Activated T-cell treated with anti-CD3 and anti-CD28 coated beads, Interleukin-2, amount 50 U/mL, for 1 hour (primary cell): ENCODE data around the gene FLNB.
A peak's percentile ranks its signal among the peaks of the same experiment; 100 is the strongest.

Source experiments
- DNase-seq: peaks from one replicate; pipeline ENCODE4 v3.0.0-alpha.2; 2020

FLNB gene

DNA sequence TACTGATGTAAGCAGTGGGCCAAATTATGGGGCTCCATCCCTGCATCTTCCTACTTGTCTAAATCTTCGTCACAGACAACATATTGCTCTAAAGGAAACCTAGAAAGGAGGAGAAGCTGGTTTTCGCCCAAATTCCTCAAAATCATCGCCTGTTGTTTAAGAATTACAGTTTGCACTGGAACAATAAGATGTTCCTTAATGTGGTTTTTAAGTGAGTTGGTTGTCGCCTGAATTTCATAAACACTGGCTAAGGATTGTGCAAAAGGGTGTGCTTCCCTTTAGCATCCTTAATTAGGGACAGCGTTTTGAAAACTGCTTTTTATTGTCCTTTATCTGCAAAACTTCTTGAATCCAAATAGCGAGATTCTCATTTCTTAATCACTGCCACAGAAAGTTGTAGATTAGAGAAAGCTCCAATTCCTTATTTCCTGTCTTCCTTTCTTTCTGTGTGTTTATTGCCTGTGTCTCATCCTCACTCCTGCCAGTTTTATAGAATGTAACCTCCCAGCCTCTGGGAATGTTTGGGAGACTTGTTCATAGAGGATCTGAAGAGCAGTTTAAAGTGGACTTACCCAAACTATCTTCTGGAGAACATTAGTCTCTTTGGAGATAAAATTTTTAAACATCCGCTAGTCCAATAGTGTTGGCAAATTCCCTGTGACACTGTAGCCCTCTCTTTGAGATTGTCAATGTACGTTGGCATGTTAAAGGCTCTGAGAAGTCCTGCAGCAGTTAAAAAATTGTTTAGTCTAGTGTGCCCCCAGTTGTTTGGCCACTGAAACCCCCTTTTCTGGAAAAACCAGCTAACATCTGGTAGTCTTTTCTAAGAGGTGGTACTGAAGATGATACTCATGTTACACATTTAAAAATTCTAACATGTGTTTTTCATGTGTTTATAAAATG, 50.4 kb downstream of the FLNB start:
- DNase-seq, result no peak

DNA sequence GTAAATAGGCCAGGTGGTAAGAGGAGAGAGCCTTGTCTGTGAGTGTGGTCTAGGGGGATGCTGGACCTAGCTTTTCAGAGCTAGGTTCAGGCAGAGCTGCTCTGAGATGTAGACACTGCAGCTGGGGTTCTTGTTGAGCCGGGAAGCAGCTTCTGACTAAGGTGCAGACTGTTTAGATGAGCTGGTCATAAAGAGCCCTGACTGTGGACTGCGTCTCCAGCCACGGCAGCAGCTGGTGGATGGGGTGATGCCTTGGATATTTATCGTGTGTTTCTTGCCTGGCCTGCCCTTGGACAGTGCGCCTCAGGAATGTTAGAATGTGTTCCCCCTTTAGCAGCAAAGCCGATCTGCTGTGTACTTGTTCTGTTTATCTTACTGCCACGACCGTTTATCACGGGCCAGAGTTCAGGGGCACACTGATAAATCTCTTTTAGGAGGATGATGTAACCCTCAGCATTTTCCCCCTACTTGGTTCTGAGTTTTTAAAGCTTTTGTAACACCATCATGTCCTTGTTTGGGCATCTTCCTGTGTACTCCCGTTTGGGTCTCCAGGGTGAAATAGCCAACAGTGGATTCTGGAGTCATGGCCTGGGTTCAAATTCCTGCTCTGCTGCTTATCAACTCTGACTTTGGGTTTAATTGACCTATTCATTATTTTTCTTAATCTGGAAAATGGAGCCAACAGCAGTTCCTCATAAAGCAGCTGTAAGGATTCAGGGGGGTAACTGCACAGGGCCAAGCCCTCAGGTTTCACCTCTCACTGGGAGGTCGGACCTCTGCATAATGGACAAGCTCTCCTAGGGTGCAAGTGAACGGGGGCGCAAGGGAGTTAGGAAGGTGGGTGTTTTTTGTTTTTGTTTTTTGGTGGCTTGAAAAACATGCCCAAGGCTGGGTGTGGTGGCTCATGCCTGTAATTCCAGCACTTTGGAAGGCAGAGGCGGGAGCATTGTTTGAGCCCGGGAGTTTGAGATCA, 51.4 kb downstream of the FLNB start:
- no peak for DNase-seq

DNA sequence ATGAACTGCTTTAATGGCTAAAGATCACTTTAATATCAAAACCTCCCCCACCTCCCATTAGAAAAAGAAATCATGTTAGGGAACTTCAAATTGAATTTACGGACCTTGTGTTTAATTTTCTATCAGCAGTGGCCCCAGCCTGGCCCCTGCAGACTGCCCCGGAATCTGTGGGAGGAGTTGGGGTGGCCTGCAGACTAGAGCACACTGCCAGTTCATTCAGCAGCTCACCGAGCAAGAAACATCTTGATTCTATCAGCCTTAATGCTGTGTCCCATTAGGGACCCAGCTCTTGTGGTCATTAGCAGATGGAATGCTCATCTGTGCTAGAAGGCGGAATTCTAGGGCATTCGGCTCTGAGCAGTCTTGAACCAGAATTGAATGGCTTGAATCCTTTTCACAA, 54.2 kb downstream of the FLNB start:
- no peak for DNase-seq

GRCh38 chr3:58063022-58063815, 55.0 kb downstream of the FLNB start:
- no peak for DNase-seq

GRCh38 chr3:58064923-58065638, 56.9 kb downstream of the FLNB start:
- DNase-seq, result no peak

DNA sequence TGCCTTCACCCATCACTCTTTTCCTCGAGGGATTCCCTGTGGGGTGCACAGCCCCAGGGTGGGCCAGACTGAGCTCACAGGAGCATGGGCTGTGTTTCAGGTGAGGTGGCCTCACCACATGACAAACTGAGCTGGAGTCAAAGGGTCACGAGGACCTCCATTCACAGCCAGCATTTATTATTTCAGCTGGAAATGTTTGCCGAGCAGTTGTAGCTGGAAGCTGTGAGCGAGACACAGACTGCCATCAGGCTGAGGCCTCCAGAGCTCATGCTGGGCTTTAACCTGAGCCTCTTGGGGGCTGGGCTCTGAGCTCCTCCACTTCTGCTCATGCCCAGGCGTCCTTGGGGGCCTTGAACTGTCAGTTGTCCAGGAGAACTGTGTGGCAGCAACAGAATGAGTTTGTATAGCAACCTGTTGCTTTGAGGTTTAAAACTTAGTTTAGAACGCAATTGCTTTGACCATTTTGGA, 57.5 kb downstream of the FLNB start:
- no peak for DNase-seq

GRCh38 chr3:58066842-58067241, 58.6 kb downstream of the FLNB start:
- DNase-seq, result no peak

GRCh38 chr3:58068122-58068809, 60.0 kb downstream of the FLNB start:
- DNase-seq, result no peak

GRCh38 chr3:58071480-58071971, 63.3 kb downstream of the FLNB start:
- no peak for DNase-seq

- DNase-seq, result no peak
These were observed 64.0 kb downstream of the FLNB start for GRCh38 chr3:58072052-58072762.

- DNase-seq, result no peak
These were observed 64.5 kb downstream of the FLNB start for GRCh38 chr3:58072763-58073130.

DNA sequence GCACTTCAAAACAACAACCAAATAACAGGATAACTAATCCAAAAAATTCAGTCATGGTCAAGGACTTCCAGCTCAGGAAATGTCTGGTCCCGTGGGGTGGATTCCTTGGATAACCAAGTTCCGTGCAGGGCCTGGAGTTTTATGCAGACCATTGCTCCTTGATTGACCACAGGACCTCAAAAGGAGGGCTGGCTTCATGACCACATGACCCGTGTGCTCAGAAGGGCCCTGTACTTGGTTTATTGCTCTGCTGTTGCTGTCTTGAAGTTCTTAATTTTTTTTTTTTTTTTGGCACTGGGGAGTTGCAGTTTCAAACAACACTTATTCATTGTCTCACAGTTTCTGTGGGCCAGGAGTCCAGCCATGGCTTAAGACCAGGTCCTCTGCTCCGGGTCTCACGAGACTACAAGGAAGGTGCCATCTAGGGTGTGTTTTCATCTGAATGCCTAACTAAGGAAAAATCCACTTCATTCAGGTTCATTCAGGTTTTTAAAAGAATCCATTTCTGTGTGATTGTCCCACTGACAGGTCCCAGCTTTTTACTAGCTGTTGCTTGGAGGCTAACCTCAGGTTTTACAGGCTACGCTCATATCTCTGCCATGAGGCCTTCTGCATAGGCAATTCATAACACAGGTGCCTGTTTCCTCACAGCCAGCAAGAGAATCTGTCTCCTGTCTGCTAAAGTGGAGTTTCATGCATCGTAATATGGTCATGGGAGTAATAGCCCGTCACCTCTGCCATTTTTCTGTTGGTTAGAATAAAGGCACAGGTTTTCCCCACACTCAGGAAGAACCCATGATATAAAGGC, 65.3 kb downstream of the FLNB start:
- DNase-seq, result no peak

GRCh38 chr3:58074116-58074715, 66.0 kb downstream of the FLNB start:
- no peak for DNase-seq

DNA sequence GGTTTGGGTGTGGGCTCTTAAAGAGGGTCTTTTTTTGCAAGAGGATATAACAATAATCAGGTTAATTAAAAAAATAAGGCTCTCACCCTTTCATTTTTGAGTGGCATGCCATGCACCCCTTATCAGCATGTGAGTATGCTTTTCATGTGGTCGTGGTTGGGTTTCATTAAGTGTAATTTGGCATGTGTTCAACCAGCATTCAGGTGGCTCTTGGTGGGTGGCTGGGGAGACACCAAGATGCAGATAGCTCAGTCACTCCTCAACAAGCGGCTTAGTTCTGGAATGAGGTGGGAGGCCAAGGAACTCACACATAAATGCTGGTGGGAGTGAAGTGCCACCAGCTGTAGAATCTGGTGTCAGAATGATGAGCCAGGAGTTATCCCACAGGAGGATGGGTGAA, 66.8 kb downstream of the FLNB start:
- DNase-seq, result no peak

DNA sequence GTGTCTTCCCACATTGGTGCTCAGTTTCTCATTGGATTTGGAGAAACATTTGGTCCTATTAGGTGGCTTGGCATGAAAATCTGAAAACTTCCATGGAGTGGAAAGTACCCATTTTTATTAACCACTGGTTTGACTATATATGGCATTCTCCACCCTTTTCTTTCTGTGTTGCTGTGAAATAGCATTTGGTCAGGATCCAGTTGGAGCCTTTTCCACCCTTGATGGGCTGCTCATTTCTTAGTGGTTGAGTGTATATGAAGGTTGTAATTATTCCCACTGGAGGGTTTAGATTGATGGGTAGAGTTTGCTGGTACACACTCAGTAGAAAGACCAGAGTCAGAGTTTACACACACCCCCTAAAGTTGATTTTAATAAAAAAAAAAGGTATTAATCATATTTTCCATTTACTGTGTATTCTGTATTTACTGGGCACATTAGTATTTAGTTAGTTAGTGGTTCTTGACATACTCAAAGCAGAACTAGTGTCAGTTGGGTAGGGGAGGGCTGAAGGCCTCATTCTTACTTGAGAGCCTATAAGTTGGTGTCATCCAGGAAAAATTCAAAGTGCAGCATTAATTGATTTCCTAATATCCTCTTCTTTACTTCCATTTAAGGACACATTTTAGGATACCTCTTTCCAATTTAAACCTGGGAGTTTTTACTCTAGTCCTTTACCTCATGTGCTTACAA, 69.5 kb downstream of the FLNB start:
- no peak for DNase-seq

DNA sequence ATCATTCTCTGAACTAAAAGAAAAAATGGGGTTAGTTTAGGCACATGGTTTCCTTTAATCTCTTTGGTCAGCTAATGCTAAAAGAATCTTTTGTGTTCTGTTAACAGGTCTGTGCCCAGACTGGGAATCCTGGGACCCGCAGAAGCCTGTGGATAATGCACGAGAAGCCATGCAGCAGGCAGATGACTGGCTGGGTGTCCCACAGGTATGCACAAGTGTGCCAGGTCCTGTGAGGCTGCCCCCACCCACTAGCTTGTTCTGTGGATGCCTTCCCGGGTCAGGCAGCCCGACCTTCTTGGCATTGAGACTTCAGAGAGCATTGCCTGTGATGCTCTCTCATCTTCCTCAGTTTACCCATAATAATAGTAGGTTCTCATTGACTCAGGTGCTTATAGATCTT, 70.4 kb downstream of the FLNB start:
- DNase-seq, result no peak

DNA sequence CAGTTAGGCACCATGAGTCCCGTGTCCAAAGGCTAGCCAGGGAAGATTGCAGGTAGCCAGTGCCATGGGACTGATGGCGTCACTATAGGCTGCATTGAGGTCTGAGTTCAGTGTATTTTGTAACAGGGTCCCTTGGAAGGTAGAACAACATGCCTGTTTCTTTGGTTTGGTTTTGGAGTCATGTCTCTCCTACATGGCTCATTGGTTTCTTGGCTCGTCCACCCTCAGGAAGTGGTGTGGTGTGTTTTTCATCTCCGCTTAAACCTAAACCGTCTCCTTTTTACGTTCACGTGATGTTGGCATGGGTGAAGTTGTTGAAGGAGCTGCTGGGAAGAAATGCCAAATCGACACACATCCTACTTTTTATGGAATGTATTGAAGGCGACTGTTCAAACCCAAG, 71.6 kb downstream of the FLNB start:
- DNase-seq, result no peak

DNA sequence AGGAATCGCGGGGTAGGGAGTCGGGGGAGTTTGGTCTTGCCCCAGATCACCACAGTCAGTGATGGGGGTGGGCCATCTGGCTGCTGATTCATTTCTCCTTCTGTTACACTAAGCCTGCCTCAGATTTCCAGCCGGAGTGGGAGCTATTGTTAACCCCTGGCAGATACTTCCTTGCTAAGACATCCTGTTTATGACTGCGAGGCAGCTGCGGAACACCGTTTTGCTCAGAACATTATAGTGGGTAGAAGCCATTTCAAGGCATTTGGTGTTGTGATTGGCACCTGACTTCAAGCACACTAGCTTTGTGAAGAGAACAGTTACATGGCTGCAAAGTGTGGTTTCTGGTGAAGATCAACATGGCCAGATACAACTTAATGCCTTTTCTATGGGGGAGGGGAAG, 73.8 kb downstream of the FLNB start:
- peak; percentile 32 for DNase-seq

DNA sequence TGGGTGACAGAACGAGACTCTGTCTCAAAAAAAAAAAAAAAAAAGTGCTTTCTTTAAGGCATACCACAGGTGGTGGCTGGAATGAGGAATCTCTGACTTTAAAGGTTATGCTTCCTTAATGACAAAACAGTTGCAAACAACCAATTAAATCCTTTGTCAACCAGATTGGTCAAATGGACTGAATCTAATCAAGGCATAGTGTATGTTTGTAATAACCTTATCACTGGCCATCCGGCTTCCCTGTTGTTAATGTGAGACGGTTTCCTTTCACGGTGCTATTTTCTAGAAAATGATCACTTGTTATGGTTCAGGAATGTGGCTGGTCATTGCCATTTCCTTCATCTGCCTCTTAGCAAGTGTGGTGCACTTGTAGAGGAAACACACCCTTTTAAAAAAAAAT, 75.9 kb downstream of the FLNB start:
- DNase-seq, result no peak
